ENCODE results near the gene CSTPP1.
"Not testable (repeated sequence)": the region's sequence is repeated elsewhere in the genome, so short reads cannot be mapped to it uniquely, and the experiment has no call there.

Gene CSTPP1

GRCh38 chr11:46961041-46961440 lies 24.5 kb downstream of the CSTPP1 start:
- no peak for DNase-seq

- not testable (repeated sequence) for DNase-seq
Measured at GRCh38 chr11:46961886-46962285, 25.3 kb downstream of the CSTPP1 start.

- no peak for DNase-seq
Measured at GRCh38 chr11:46963844-46964243, 27.3 kb downstream of the CSTPP1 start.

- DNase-seq: no peak
Measured at GRCh38 chr11:46966773-46967172, 30.2 kb downstream of the CSTPP1 start.

- DNase-seq: no peak
Measured at GRCh38 chr11:46967962-46968361, 31.4 kb downstream of the CSTPP1 start.

GRCh38 chr11:46969379-46969778 lies 32.8 kb downstream of the CSTPP1 start:
- DNase-seq: peak in 1 of 2 donors; percentile 54

- DNase-seq: no peak
Measured at GRCh38 chr11:46970913-46971625, 34.5 kb downstream of the CSTPP1 start.

GRCh38 chr11:46972343-46972742 lies 35.8 kb downstream of the CSTPP1 start:
- peak in 1 of 2 donors; percentile 30 for DNase-seq

- DNase-seq: no peak
Measured at GRCh38 chr11:46972821-46973220, 36.3 kb downstream of the CSTPP1 start.

GRCh38 chr11:46976182-46976854 lies 39.8 kb downstream of the CSTPP1 start:
- DNase-seq: no peak

- peak; percentile 54 to 84 for DNase-seq
Measured at GRCh38 chr11:46977038-46977813, 40.7 kb downstream of the CSTPP1 start.

- no peak for DNase-seq
Measured at GRCh38 chr11:46978005-46978491, 41.5 kb downstream of the CSTPP1 start.

- no peak for DNase-seq
Measured at GRCh38 chr11:46979358-46979757, 42.8 kb downstream of the CSTPP1 start.

GRCh38 chr11:46981436-46981835 lies 44.9 kb downstream of the CSTPP1 start:
- no peak for DNase-seq

GRCh38 chr11:46982797-46983452 lies 46.4 kb downstream of the CSTPP1 start:
- DNase-seq: no peak

GRCh38 chr11:46983598-46983997 lies 47.0 kb downstream of the CSTPP1 start:
- DNase-seq: no peak

- DNase-seq: no peak
Measured at GRCh38 chr11:46984548-46984947, 48.0 kb downstream of the CSTPP1 start.

GRCh38 chr11:46984987-46985386 lies 48.4 kb downstream of the CSTPP1 start:
- no peak for DNase-seq

GRCh38 chr11:46987183-46987582 lies 50.6 kb downstream of the CSTPP1 start:
- DNase-seq: no peak

GRCh38 chr11:46989810-46990487 lies 53.4 kb downstream of the CSTPP1 start:
- DNase-seq: not testable (repeated sequence)

GRCh38 chr11:46991391-46991790 lies 54.8 kb downstream of the CSTPP1 start:
- no peak for DNase-seq

GRCh38 chr11:46992386-46992785 lies 55.8 kb downstream of the CSTPP1 start:
- not testable (repeated sequence) for DNase-seq
